GM12874 (cell line): ENCODE measurements around the gene REEP3.

Source experiments
- CTCF ChIP-seq: IDR thresholded peaks from 2 replicates; pipeline ENCODE4 v1.5.1; 2011; ENCODE audit warnings: low read depth, mild to moderate bottlenecking, control low read depth, low read length, moderate library complexity; ENCODE audit not compliant: insufficient read depth

REEP3 gene

GRCh38 chr10:63665670-63666134 is 144.5 kb downstream of the REEP3 start:
- no peak for TF ChIP-seq CTCF

- TF ChIP-seq CTCF = no peak
Observed at GRCh38 chr10:63666836-63667383, 145.7 kb downstream of the REEP3 start.

- no peak for TF ChIP-seq CTCF
Observed at GRCh38 chr10:63667596-63668480, 146.6 kb downstream of the REEP3 start.

GRCh38 chr10:63670291-63670898 is 149.2 kb downstream of the REEP3 start:
- TF ChIP-seq CTCF = no peak

- no peak for TF ChIP-seq CTCF
Observed at GRCh38 chr10:63671317-63671937, 150.2 kb downstream of the REEP3 start.

GRCh38 chr10:63672491-63672890 is 151.3 kb downstream of the REEP3 start:
- no peak for TF ChIP-seq CTCF

GRCh38 chr10:63673246-63673645 is 152.0 kb downstream of the REEP3 start:
- TF ChIP-seq CTCF = no peak
